22Rv1 (cell line): ENCODE measurements around the gene LAMC1.

Source experiments
- ZFX ChIP-seq: fragments of 450-650 bp; IDR thresholded peaks from 2 replicates; pipeline ENCODE4 v1.6.1; 2017; ENCODE audit warnings: antibody characterized with exemption, borderline replicate concordance
- TF ChIP-seq, protein P1 (sequence below): fragments of 450-650 bp; IDR thresholded peaks from 2 replicates; pipeline ENCODE4 v1.5.1; 2017; ENCODE audit warnings: mild to moderate bottlenecking

GRCh38 chr1:183167676-183168075 lies 144.5 kb downstream of the LAMC1 start:
- TF ChIP-seq, protein P1, sequence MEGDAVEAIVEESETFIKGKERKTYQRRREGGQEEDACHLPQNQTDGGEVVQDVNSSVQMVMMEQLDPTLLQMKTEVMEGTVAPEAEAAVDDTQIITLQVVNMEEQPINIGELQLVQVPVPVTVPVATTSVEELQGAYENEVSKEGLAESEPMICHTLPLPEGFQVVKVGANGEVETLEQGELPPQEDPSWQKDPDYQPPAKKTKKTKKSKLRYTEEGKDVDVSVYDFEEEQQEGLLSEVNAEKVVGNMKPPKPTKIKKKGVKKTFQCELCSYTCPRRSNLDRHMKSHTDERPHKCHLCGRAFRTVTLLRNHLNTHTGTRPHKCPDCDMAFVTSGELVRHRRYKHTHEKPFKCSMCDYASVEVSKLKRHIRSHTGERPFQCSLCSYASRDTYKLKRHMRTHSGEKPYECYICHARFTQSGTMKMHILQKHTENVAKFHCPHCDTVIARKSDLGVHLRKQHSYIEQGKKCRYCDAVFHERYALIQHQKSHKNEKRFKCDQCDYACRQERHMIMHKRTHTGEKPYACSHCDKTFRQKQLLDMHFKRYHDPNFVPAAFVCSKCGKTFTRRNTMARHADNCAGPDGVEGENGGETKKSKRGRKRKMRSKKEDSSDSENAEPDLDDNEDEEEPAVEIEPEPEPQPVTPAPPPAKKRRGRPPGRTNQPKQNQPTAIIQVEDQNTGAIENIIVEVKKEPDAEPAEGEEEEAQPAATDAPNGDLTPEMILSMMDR, result no peak
- no peak for TF ChIP-seq ZFX
